NCI-H510A treated with DMSO at 0.1 percent for 48 hours (cell line): ENCODE data around the gene KCNIP2.

ENCODE experiments used
- DNase-seq: peaks from one replicate; lab custom pipeline; 2025; lab: John Stamatoyannopoulos, UW

KCNIP2 gene

GRCh38 chr10:101851411-101852116 is 8.0 kb upstream of the KCNIP2 start:
- DNase-seq = no peak

GRCh38 chr10:101850749-101851148 is 7.1 kb upstream of the KCNIP2 start:
- DNase-seq = no peak

GRCh38 chr10:101848894-101849351 is 5.3 kb upstream of the KCNIP2 start:
- no peak for DNase-seq

GRCh38 chr10:101848408-101848807 is 4.8 kb upstream of the KCNIP2 start:
- no peak for DNase-seq

GRCh38 chr10:101845893-101846292 is 2.3 kb upstream of the KCNIP2 start:
- no peak for DNase-seq

- no peak for DNase-seq
Observed at GRCh38 chr10:101841826-101842225, 1.8 kb downstream of the KCNIP2 start.

GRCh38 chr10:101840741-101841453 is 2.7 kb downstream of the KCNIP2 start:
- peak; percentile 74 for DNase-seq

GRCh38 chr10:101840102-101840684 is 3.4 kb downstream of the KCNIP2 start:
- DNase-seq = peak; percentile 16

- DNase-seq = peak; percentile 31
Observed at GRCh38 chr10:101839416-101840063, 4.1 kb downstream of the KCNIP2 start.

- no peak for DNase-seq
Observed at GRCh38 chr10:101839002-101839401, 4.6 kb downstream of the KCNIP2 start.

GRCh38 chr10:101838416-101838970 is 5.1 kb downstream of the KCNIP2 start:
- DNase-seq = no peak

GRCh38 chr10:101837748-101838147 is 5.9 kb downstream of the KCNIP2 start:
- DNase-seq = no peak

GRCh38 chr10:101835362-101835761 is 8.2 kb downstream of the KCNIP2 start:
- no peak for DNase-seq

GRCh38 chr10:101834341-101834740 is 9.3 kb downstream of the KCNIP2 start:
- DNase-seq = no peak

GRCh38 chr10:101833466-101833865 is 10.1 kb downstream of the KCNIP2 start:
- DNase-seq = no peak

GRCh38 chr10:101832325-101832771 is 11.3 kb downstream of the KCNIP2 start:
- no peak for DNase-seq

- DNase-seq = no peak
Observed at GRCh38 chr10:101831169-101831811, 12.3 kb downstream of the KCNIP2 start.

- DNase-seq = no peak
Observed at GRCh38 chr10:101830322-101831168, 13.1 kb downstream of the KCNIP2 start.

GRCh38 chr10:101829561-101830315 is 13.9 kb downstream of the KCNIP2 start:
- DNase-seq = no peak
